ENCODE data around the gene SLIT3. TPM values are rescaled to one million over a fixed set of nuclear protein-coding genes. Genes with fewer than 3 reads are reported as not detected.

The SLIT3 gene
- total and polyA plus RNA-seq, 2 donors (not counting 3 experiments of a cell fraction or from before 2014, with no cell fraction given), result 0.90 to 1.0 TPM

- POLR2A ChIA-PET, result no interaction called here
- Histone ChIP-seq H3K9ac (replicated peaks; ENCODE audit: extremely low read depth, insufficient read depth, low read length) (no peak overlapping the region), H3K4me1 (ENCODE audit: control insufficient read depth, extremely low read depth, insufficient read depth, low read length) (no peaks in the 10 kb centered on the region), H2AFZ (ENCODE audit: low read depth, low read length) (no peak overlapping the region), H4K20me1 (replicated peaks; ENCODE audit: control insufficient read depth, extremely low read depth, insufficient read depth, low read length) (no peaks in the 10 kb centered on the region), H3K27me3 (ENCODE audit: control insufficient read depth in 2 of 2, insufficient read depth in 2 of 2, low read length in 2 of 2) (no peaks in the 10 kb centered on the region), H3K9me3 (replicated peaks; ENCODE audit: control insufficient read depth, insufficient read depth, low read length) (no peaks in the 10 kb centered on the region), H3K9me1 (replicated peaks; ENCODE audit: control insufficient read depth, extremely low read depth, insufficient read depth, low read length) (no peaks in the 10 kb centered on the region), H3K36me3 (ENCODE audit: control insufficient read depth in 2 of 2, extremely low read depth in 1 of 2, insufficient read depth in 2 of 2, low read length in 2 of 2) (no peaks in the 10 kb centered on the region), H3K4me2 (ENCODE audit: insufficient read depth, low read length) (no peak overlapping the region), H3K79me2 (ENCODE audit: control insufficient read depth, insufficient read depth, low read length) (no peaks in the 10 kb centered on the region), H3K4me3 (replicated peaks in 1 of 3; ENCODE audit: insufficient read depth in 1 of 3, low read depth in 1 of 3, low read length in 3 of 3) (no peak overlapping the region), H3K27ac (ENCODE audit: insufficient read depth, low read depth, low read length) (no peak overlapping the region)
- intact Hi-C loops (cut with micrococcal nuclease) (no loop called here), dilution Hi-C loops (cut with MboI; ENCODE audit: extremely low pct_ligation_motif_present, low sequenced_read_pairs) (no loop called here)
- FAIRE-seq (no peak), DNase-seq (ENCODE audit: low read depth, low spot score) (no peak)
- BruUV-seq (replicated peaks), result no TSS peak
- no peak for TF ChIP-seq MAX (IDR thresholded peaks at IDR 0.05; ENCODE audit: insufficient read depth, insufficient read length)
- CTCF ChIA-PET, result interaction anchor here (1.0 kb wide), 1 partner anchor 19 kb away, joined by 3 read pairs; no protein-coding TSS in a partner anchor
These were observed 49.4 kb downstream of the SLIT3 start for GRCh38 chr5:169251333-169252084.

- ChIA-PET POLR2A (no interaction called here), CTCF (interaction anchor here (1.0 kb wide), 1 partner anchor 20 kb away, joined by 3 read pairs; no protein-coding TSS in a partner anchor)
- H3K27me3 ChIP-seq (ENCODE audit: control insufficient read depth in 2 of 2, insufficient read depth in 2 of 2, low read length in 2 of 2), result no peaks in the 10 kb centered on the region
- DNase-seq (ENCODE audit: low read depth, low spot score) (no peak), FAIRE-seq (no peak)
- no peaks in the 10 kb centered on the region for H3K9me1 ChIP-seq (replicated peaks; ENCODE audit: control insufficient read depth, extremely low read depth, insufficient read depth, low read length)
- H3K4me3 ChIP-seq (replicated peaks in 1 of 3; ENCODE audit: insufficient read depth in 1 of 3, low read depth in 1 of 3, low read length in 3 of 3), result no peak overlapping the region
- H2AFZ ChIP-seq (ENCODE audit: low read depth, low read length), result no peak overlapping the region
- no peaks in the 10 kb centered on the region for H3K4me1 ChIP-seq (ENCODE audit: control insufficient read depth, extremely low read depth, insufficient read depth, low read length)
- H3K79me2 ChIP-seq (ENCODE audit: control insufficient read depth, insufficient read depth, low read length), result no peaks in the 10 kb centered on the region
- no peak overlapping the region for H3K4me2 ChIP-seq (ENCODE audit: insufficient read depth, low read length)
- no peaks in the 10 kb centered on the region for H3K9me3 ChIP-seq (replicated peaks; ENCODE audit: control insufficient read depth, insufficient read depth, low read length)
- H3K27ac ChIP-seq (ENCODE audit: insufficient read depth, low read depth, low read length), result no peak overlapping the region
- no peaks in the 10 kb centered on the region for H4K20me1 ChIP-seq (replicated peaks; ENCODE audit: control insufficient read depth, extremely low read depth, insufficient read depth, low read length)
- no peaks in the 10 kb centered on the region for H3K36me3 ChIP-seq (ENCODE audit: control insufficient read depth in 2 of 2, extremely low read depth in 1 of 2, insufficient read depth in 2 of 2, low read length in 2 of 2)
- BruUV-seq (replicated peaks), result no TSS peak
- no peak overlapping the region for H3K9ac ChIP-seq (replicated peaks; ENCODE audit: extremely low read depth, insufficient read depth, low read length)
- intact Hi-C loops (cut with micrococcal nuclease), result no loop called here
- dilution Hi-C loops (cut with MboI; ENCODE audit: extremely low pct_ligation_motif_present, low sequenced_read_pairs), result no loop called here
- TF ChIP-seq EZH2 (IDR thresholded peaks at IDR 0.05; ENCODE audit: borderline replicate concordance, low read depth, low read length, severe bottlenecking), result no peak
- no peak for TF ChIP-seq POLR2A (IDR thresholded peaks at IDR 0.05; ENCODE audit: low read depth, low read length)
- no peak for TF ChIP-seq MAX (IDR thresholded peaks at IDR 0.05; ENCODE audit: insufficient read depth, insufficient read length)
- no peak for TF ChIP-seq MYC (IDR thresholded peaks at IDR 0.05; ENCODE audit: low read depth, low read length)
- TF ChIP-seq CTCF (IDR thresholded peaks at IDR 0.05; ENCODE audit: extremely low read depth in 1 of 2, insufficient read depth in 1 of 2, low read depth in 1 of 2, low read length in 2 of 2), result no peak
- no peak for TF ChIP-seq POLR2AphosphoS5 (IDR thresholded peaks at IDR 0.05; ENCODE audit: insufficient read depth, low read depth, low read length)
- no peak for TF ChIP-seq FOS (IDR thresholded peaks at IDR 0.05; ENCODE audit: borderline replicate concordance, insufficient read depth, low read length)
- TF ChIP-seq JUN (IDR thresholded peaks at IDR 0.05; ENCODE audit: borderline replicate concordance, insufficient read depth, insufficient read length, low read depth), result no peak
- TF ChIP-seq GATA2 (IDR thresholded peaks at IDR 0.05; ENCODE audit: insufficient read depth, insufficient read length, low read depth, low read length), result no peak
These were observed 50.1 kb downstream of the SLIT3 start for GRCh38 chr5:169250887-169251286.
